HG02884 (cell line): ENCODE measurements around the gene TTC34.

Experiments
- ATAC-seq: cut with Tn5 transposase; IDR thresholded peaks from one replicate; pipeline ENCODE4 v1.9.1; 2021; ENCODE audit warnings: mild to moderate bottlenecking, moderate library complexity; ENCODE audit not compliant: unreplicated experiment

TTC34 gene

GRCh38 chr1:2594001-2594640, 207.4 kb downstream of the TTC34 start:
- no peak for ATAC-seq

GRCh38 chr1:2593251-2593878, 208.1 kb downstream of the TTC34 start:
- no peak for ATAC-seq

- no peak for ATAC-seq
Measured at GRCh38 chr1:2592672-2593071, 208.8 kb downstream of the TTC34 start.

GRCh38 chr1:2591581-2592261, 209.8 kb downstream of the TTC34 start:
- no peak for ATAC-seq

- no peak for ATAC-seq
Measured at GRCh38 chr1:2591233-2591580, 210.3 kb downstream of the TTC34 start.

- no peak for ATAC-seq
Measured at GRCh38 chr1:2590233-2591141, 211.0 kb downstream of the TTC34 start.

- ATAC-seq: no peak
Measured at GRCh38 chr1:2589431-2590232, 211.9 kb downstream of the TTC34 start.

GRCh38 chr1:2588661-2589430, 212.6 kb downstream of the TTC34 start:
- no peak for ATAC-seq

- no peak for ATAC-seq
Measured at GRCh38 chr1:2587860-2588571, 213.5 kb downstream of the TTC34 start.

- ATAC-seq: peak; percentile 2
Measured at GRCh38 chr1:2587071-2587859, 214.2 kb downstream of the TTC34 start.

GRCh38 chr1:2586154-2587070, 215.1 kb downstream of the TTC34 start, which contains the start of gene PRXL2B:
PRXL2B (plus strand) TSS chr1:2586777; CDS start chr1:2586886, 109 bp downstream.
- ATAC-seq: peak; percentile 52
